DMS114 treated with DMSO at 0.1 percent for 48 hours (cell line): ENCODE measurements around the gene HES6.
A peak's percentile ranks its signal among the peaks of the same experiment; 100 is the strongest.

ENCODE experiments used
- DNase-seq: peaks from one replicate; lab custom pipeline; 2025; ENCODE audit not compliant: unreplicated experiment; lab: John Stamatoyannopoulos, UW

Gene HES6

GRCh38 chr2:238237431-238238135 is 2.3 kb downstream of the HES6 start:
- DNase-seq, result no peak

- DNase-seq, result no peak
These were observed 3.3 kb downstream of the HES6 start for GRCh38 chr2:238236571-238236970.

- no peak for DNase-seq
These were observed 4.0 kb downstream of the HES6 start for GRCh38 chr2:238235856-238236255.

GRCh38 chr2:238235331-238235732 is 4.5 kb downstream of the HES6 start:
- no peak for DNase-seq

- no peak for DNase-seq
These were observed 6.2 kb downstream of the HES6 start for GRCh38 chr2:238233625-238234024.

GRCh38 chr2:238231809-238232208 is 8.0 kb downstream of the HES6 start:
- no peak for DNase-seq

- DNase-seq, result peak; percentile 24
These were observed 8.5 kb downstream of the HES6 start for GRCh38 chr2:238231251-238231793.

GRCh38 chr2:238230699-238231098 is 9.1 kb downstream of the HES6 start:
- DNase-seq, result no peak

- no peak for DNase-seq
These were observed 11.1 kb downstream of the HES6 start for GRCh38 chr2:238228700-238229099.

- DNase-seq, result no peak
These were observed 12.2 kb downstream of the HES6 start for GRCh38 chr2:238227587-238228032.

- no peak for DNase-seq
These were observed 12.9 kb downstream of the HES6 start for GRCh38 chr2:238226698-238227586.

- no peak for DNase-seq
These were observed 13.7 kb downstream of the HES6 start for GRCh38 chr2:238225911-238226697.

- no peak for DNase-seq
These were observed 14.7 kb downstream of the HES6 start for GRCh38 chr2:238225121-238225520.

GRCh38 chr2:238224356-238225035 is 15.3 kb downstream of the HES6 start:
- DNase-seq, result no peak

GRCh38 chr2:238220892-238221521 is 18.8 kb downstream of the HES6 start:
- DNase-seq, result peak; percentile 49

GRCh38 chr2:238220274-238220891 is 19.5 kb downstream of the HES6 start:
- DNase-seq, result no peak

- no peak for DNase-seq
These were observed 23.1 kb downstream of the HES6 start for GRCh38 chr2:238216651-238217184.

GRCh38 chr2:238207006-238207405 is 32.8 kb downstream of the HES6 start:
- no peak for DNase-seq

- DNase-seq, result no peak
These were observed 35.7 kb downstream of the HES6 start for GRCh38 chr2:238203973-238204683.
